Neural cell (in vitro differentiated cells): Measurements from ENCODE around the gene FOXK2.

Experiments used
- EP300 ChIP-seq: fragments of 450-650 bp; conservative IDR thresholded peaks from 2 replicates; pipeline ENCODE4 v1.6.1; 2014; ENCODE audit warnings: antibody characterized with exemption, mild to moderate bottlenecking, moderate library complexity; ENCODE audit not compliant: poor library complexity, severe bottlenecking
- EZH2 ChIP-seq: fragments of 200-600, 300-800 bp; shearing (Covaris generic), sonication (generic); IDR thresholded peaks from 2 replicates; pipeline ENCODE4 v1.6.1; 2014; ENCODE audit warnings: antibody characterized with exemption, low read length, borderline replicate concordance, mild to moderate bottlenecking; ENCODE audit not compliant: insufficient read depth, poor library complexity, severe bottlenecking
- POLR2AphosphoS5 ChIP-seq: IDR thresholded peaks from 2 replicates; pipeline ENCODE4 v1.6.1; 2012
- SMC3 ChIP-seq: fragments of 450-650 bp; conservative IDR thresholded peaks from 2 replicates; pipeline ENCODE4 v1.6.1; 2014; ENCODE audit warnings: antibody characterized with exemption, mild to moderate bottlenecking, moderate library complexity; ENCODE audit not compliant: poor library complexity
- TF ChIP-seq, protein P1 (sequence below): IDR thresholded peaks from 2 replicates; pipeline ENCODE4 v1.6.1; 2012; ENCODE audit warnings: borderline replicate concordance
- TF ChIP-seq, protein P2 (sequence below): fragments of 450-650 bp; IDR thresholded peaks from 2 replicates; pipeline ENCODE4 v1.5.1; 2014; ENCODE audit warnings: antibody characterized with exemption, mild to moderate bottlenecking, moderate library complexity; ENCODE audit not compliant: poor library complexity, severe bottlenecking

DNA sequence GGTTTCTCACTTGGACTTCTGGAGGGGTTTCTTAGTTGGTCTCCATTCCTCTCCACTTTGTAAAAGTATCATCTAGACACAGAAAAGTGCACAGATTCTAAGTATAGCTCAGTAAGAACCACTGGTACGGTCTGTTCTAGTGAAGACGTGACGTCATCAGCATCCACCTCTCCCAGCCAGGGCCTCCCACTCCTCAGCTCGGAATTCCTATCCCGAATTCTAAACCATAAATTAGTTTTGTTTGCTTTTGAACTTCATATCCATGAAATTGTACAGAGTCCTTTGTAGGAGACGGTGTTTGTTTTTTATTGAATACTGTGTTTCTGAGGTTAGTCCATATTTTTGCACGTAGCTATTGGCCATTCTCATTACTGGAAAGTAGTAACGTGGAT lies 25.5 kb downstream of the FOXK2 start:
- TF ChIP-seq, protein P1, sequence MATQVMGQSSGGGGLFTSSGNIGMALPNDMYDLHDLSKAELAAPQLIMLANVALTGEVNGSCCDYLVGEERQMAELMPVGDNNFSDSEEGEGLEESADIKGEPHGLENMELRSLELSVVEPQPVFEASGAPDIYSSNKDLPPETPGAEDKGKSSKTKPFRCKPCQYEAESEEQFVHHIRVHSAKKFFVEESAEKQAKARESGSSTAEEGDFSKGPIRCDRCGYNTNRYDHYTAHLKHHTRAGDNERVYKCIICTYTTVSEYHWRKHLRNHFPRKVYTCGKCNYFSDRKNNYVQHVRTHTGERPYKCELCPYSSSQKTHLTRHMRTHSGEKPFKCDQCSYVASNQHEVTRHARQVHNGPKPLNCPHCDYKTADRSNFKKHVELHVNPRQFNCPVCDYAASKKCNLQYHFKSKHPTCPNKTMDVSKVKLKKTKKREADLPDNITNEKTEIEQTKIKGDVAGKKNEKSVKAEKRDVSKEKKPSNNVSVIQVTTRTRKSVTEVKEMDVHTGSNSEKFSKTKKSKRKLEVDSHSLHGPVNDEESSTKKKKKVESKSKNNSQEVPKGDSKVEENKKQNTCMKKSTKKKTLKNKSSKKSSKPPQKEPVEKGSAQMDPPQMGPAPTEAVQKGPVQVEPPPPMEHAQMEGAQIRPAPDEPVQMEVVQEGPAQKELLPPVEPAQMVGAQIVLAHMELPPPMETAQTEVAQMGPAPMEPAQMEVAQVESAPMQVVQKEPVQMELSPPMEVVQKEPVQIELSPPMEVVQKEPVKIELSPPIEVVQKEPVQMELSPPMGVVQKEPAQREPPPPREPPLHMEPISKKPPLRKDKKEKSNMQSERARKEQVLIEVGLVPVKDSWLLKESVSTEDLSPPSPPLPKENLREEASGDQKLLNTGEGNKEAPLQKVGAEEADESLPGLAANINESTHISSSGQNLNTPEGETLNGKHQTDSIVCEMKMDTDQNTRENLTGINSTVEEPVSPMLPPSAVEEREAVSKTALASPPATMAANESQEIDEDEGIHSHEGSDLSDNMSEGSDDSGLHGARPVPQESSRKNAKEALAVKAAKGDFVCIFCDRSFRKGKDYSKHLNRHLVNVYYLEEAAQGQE = no peak
- TF ChIP-seq, protein P2, sequence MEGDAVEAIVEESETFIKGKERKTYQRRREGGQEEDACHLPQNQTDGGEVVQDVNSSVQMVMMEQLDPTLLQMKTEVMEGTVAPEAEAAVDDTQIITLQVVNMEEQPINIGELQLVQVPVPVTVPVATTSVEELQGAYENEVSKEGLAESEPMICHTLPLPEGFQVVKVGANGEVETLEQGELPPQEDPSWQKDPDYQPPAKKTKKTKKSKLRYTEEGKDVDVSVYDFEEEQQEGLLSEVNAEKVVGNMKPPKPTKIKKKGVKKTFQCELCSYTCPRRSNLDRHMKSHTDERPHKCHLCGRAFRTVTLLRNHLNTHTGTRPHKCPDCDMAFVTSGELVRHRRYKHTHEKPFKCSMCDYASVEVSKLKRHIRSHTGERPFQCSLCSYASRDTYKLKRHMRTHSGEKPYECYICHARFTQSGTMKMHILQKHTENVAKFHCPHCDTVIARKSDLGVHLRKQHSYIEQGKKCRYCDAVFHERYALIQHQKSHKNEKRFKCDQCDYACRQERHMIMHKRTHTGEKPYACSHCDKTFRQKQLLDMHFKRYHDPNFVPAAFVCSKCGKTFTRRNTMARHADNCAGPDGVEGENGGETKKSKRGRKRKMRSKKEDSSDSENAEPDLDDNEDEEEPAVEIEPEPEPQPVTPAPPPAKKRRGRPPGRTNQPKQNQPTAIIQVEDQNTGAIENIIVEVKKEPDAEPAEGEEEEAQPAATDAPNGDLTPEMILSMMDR = no peak
- TF ChIP-seq EP300 = no peak
- TF ChIP-seq EZH2 = no peak
- TF ChIP-seq SMC3 = no peak
- no peak for TF ChIP-seq POLR2AphosphoS5
